WTC11 (cell line): ENCODE measurements around the gene ACBD6. TPM values are rescaled to one million over a fixed set of nuclear protein-coding genes. Genes with fewer than 3 reads are reported as not detected.

Experiments used
- ATAC-seq: fragments of 200-7000 bp; cut with Tn5 transposase; 2 replicates; pipeline ENCODE4 v1.10.0; 2021; ENCODE audit warnings: mild to moderate bottlenecking, moderate library complexity
- CTCF ChIA-PET: fragments of 300-600 bp; sonication (Branson Sonifier 250); formaldehyde crosslinking; loops from one replicate; lab custom pipeline; 2021; ENCODE audit warnings: antibody characterized with exemption; lab: Charles Lee
- POLR2A ChIA-PET: fragments of 350-600 bp; sonication (Branson Sonifier 250); formaldehyde crosslinking; loops from one replicate; lab custom pipeline; 2021; ENCODE audit warnings: antibody characterized with exemption; lab: Charles Lee
- DNase-seq: peaks from one replicate; pipeline ENCODE4 v3.0.0; 2021; ENCODE audit warnings: low spot score
- H3K27ac Mint-ChIP-seq: 2 replicates; pipeline ENCODE4 v1.8.0; 2021; ENCODE audit warnings: mixed read lengths
- H3K27me3 Mint-ChIP-seq: 2 replicates; pipeline ENCODE4 v1.8.0; 2021; ENCODE audit warnings: low read depth, mild to moderate bottlenecking, moderate library complexity, mixed read lengths
- H3K36me3 Mint-ChIP-seq: 2 replicates; pipeline ENCODE4 v1.8.0; 2021; ENCODE audit warnings: mixed read lengths
- H3K4me1 Mint-ChIP-seq: 2 replicates; pipeline ENCODE4 v1.8.0; 2022; ENCODE audit warnings: mixed read lengths
- H3K4me3 Mint-ChIP-seq: 2 replicates; pipeline ENCODE4 v1.8.0; 2021; ENCODE audit warnings: mild to moderate bottlenecking, moderate library complexity, mixed read lengths
- H3K9me3 Mint-ChIP-seq: 2 replicates; pipeline ENCODE4 v1.8.0; 2021; ENCODE audit warnings: mixed read lengths
- CBFB ChIP-seq: sonication (generic); formaldehyde crosslinking; IDR thresholded peaks from 2 replicates; pipeline ENCODE4 v1.8.1; 2022; ENCODE audit warnings: mild to moderate bottlenecking, low read depth, missing genetic modification reagents
- CREB1 ChIP-seq: sonication (generic); formaldehyde crosslinking; IDR thresholded peaks from 2 replicates; pipeline ENCODE4 v1.8.0; 2023; ENCODE audit warnings: mild to moderate bottlenecking, missing genetic modification reagents
- FOXP1 ChIP-seq: sonication (generic); formaldehyde crosslinking; IDR thresholded peaks from 2 replicates; pipeline ENCODE4 v1.8.0; 2022; ENCODE audit warnings: missing genetic modification reagents, mild to moderate bottlenecking, moderate library complexity, borderline replicate concordance
- GRHL2 ChIP-seq: fragments of 250-450 bp; sonication (Bioruptor Pico); IDR thresholded peaks from 2 replicates; pipeline ENCODE4 v1.8.0; 2022; ENCODE audit warnings: mild to moderate bottlenecking, moderate library complexity; ENCODE audit not compliant: insufficient replicate concordance, severe bottlenecking
- IRF2 ChIP-seq: sonication (generic); formaldehyde crosslinking; IDR thresholded peaks from 2 replicates; pipeline ENCODE4 v1.8.0; 2022; ENCODE audit warnings: low read depth, missing genetic modification reagents, borderline replicate concordance
- PRRX2 ChIP-seq: fragments of 250-450 bp; sonication (Bioruptor Pico); IDR thresholded peaks from 2 replicates; pipeline ENCODE4 v1.8.0; 2021; ENCODE audit warnings: mild to moderate bottlenecking
- SP1 ChIP-seq: sonication (generic); formaldehyde crosslinking; conservative IDR thresholded peaks from 2 replicates; pipeline ENCODE4 v1.8.1; 2022; ENCODE audit warnings: missing genetic modification reagents
- TEAD4 ChIP-seq: sonication (generic); formaldehyde crosslinking; IDR thresholded peaks from 2 replicates; pipeline ENCODE4 v1.8.0; 2022; ENCODE audit warnings: mild to moderate bottlenecking, missing genetic modification reagents
- TP53 ChIP-seq: sonication (generic); formaldehyde crosslinking; IDR thresholded peaks from 2 replicates; pipeline ENCODE4 v1.8.1; 2023; ENCODE audit warnings: mild to moderate bottlenecking, missing genetic modification reagents
- ZNF121 ChIP-seq: sonication (generic); formaldehyde crosslinking; IDR thresholded peaks from 2 replicates; pipeline ENCODE4 v1.8.0; 2023; ENCODE audit warnings: missing genetic modification reagents
- ZNF219 ChIP-seq: sonication (generic); formaldehyde crosslinking; IDR thresholded peaks from 2 replicates; pipeline ENCODE4 v1.8.0; 2023; ENCODE audit warnings: missing genetic modification reagents, mild to moderate bottlenecking, borderline replicate concordance
- ZNF396 ChIP-seq: fragments of 250-450 bp; sonication (Bioruptor Pico); IDR thresholded peaks from 2 replicates; pipeline ENCODE4 v1.8.0; 2021; ENCODE audit warnings: mild to moderate bottlenecking, moderate library complexity, borderline replicate concordance
- total RNA-seq: library from RNA; stranded (reverse); gene quantifications from 3 replicates; pipeline ENCODE4 v1.2.3, GENCODE V29; 2021
- TF ChIP-seq, protein P1 (sequence below): sonication (generic); formaldehyde crosslinking; IDR thresholded peaks from 2 replicates; pipeline ENCODE4 v1.8.1; 2023; ENCODE audit warnings: mild to moderate bottlenecking, moderate library complexity, missing genetic modification reagents
- TF ChIP-seq, protein P2 (sequence below): sonication (generic); formaldehyde crosslinking; IDR thresholded peaks from 2 replicates; pipeline ENCODE4 v1.8.1; 2022; ENCODE audit warnings: mild to moderate bottlenecking, missing genetic modification reagents, moderate library complexity, borderline replicate concordance
- TF ChIP-seq, protein P3 (sequence below): fragments of 250-450 bp; sonication (Bioruptor Pico); IDR thresholded peaks from 2 replicates; pipeline ENCODE4 v1.8.0; 2021; ENCODE audit warnings: mild to moderate bottlenecking
- TF ChIP-seq, protein P4 (sequence below): sonication (generic); formaldehyde crosslinking; conservative IDR thresholded peaks from 2 replicates; pipeline ENCODE4 v1.8.1; 2022; ENCODE audit warnings: mild to moderate bottlenecking, missing genetic modification reagents
- TF ChIP-seq, protein P5 (sequence below): sonication (generic); formaldehyde crosslinking; IDR thresholded peaks from 2 replicates; pipeline ENCODE4 v1.8.1; 2022; ENCODE audit warnings: mild to moderate bottlenecking, moderate library complexity, missing genetic modification reagents
- TF ChIP-seq, protein P6 (sequence below): sonication (generic); formaldehyde crosslinking; IDR thresholded peaks from 2 replicates; pipeline ENCODE4 v1.8.1; 2023; ENCODE audit warnings: mild to moderate bottlenecking, missing genetic modification reagents
- TF ChIP-seq, protein P7 (sequence below): sonication (generic); formaldehyde crosslinking; IDR thresholded peaks from 2 replicates; pipeline ENCODE4 v1.8.0; 2022; ENCODE audit warnings: missing genetic modification reagents

ACBD6 gene
- total RNA-seq, 1 experiment from 2014 or later: 53.5 TPM

DNA sequence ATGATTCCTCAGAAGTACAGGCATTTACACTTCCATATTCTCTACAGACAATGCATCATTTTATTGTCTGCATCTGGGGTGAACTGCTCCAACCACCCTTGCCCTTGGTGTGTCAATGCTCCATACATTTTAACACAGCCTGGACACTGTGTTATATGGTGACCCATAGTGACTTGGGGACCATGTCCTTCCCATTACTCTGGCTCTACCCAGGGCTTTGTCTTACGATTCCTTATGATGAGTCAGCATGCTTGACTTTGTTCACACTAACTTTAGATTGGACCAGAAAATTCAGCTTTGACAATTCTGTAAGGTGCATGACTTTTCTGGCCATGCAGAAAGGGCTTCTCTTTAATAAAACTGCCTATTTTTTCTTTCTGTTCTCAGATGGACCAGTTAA lies 49.6 kb upstream of the ACBD6 start (continued):
- TF ChIP-seq, protein P1, sequence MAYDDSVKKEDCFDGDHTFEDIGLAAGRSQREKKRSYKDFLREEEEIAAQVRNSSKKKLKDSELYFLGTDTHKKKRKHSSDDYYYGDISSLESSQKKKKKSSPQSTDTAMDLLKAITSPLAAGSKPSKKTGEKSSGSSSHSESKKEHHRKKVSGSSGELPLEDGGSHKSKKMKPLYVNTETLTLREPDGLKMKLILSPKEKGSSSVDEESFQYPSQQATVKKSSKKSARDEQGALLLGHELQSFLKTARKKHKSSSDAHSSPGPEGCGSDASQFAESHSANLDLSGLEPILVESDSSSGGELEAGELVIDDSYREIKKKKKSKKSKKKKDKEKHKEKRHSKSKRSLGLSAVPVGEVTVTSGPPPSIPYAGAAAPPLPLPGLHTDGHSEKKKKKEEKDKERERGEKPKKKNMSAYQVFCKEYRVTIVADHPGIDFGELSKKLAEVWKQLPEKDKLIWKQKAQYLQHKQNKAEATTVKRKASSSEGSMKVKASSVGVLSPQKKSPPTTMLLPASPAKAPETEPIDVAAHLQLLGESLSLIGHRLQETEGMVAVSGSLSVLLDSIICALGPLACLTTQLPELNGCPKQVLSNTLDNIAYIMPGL (CRISPR knock-in tag): no peak
- TF ChIP-seq, protein P2, sequence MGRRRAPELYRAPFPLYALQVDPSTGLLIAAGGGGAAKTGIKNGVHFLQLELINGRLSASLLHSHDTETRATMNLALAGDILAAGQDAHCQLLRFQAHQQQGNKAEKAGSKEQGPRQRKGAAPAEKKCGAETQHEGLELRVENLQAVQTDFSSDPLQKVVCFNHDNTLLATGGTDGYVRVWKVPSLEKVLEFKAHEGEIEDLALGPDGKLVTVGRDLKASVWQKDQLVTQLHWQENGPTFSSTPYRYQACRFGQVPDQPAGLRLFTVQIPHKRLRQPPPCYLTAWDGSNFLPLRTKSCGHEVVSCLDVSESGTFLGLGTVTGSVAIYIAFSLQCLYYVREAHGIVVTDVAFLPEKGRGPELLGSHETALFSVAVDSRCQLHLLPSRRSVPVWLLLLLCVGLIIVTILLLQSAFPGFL (CRISPR knock-in tag): no peak
- TF ChIP-seq TP53 (CRISPR knock-in tag): no peak
- TF ChIP-seq, protein P3, sequence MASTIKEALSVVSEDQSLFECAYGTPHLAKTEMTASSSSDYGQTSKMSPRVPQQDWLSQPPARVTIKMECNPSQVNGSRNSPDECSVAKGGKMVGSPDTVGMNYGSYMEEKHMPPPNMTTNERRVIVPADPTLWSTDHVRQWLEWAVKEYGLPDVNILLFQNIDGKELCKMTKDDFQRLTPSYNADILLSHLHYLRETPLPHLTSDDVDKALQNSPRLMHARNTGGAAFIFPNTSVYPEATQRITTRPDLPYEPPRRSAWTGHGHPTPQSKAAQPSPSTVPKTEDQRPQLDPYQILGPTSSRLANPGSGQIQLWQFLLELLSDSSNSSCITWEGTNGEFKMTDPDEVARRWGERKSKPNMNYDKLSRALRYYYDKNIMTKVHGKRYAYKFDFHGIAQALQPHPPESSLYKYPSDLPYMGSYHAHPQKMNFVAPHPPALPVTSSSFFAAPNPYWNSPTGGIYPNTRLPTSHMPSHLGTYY: no peak
- TF ChIP-seq PRRX2 (CRISPR knock-in tag): no peak
- TF ChIP-seq ZNF219 (CRISPR knock-in tag): no peak
- TF ChIP-seq, protein P4, sequence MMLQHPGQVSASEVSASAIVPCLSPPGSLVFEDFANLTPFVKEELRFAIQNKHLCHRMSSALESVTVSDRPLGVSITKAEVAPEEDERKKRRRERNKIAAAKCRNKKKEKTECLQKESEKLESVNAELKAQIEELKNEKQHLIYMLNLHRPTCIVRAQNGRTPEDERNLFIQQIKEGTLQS (CRISPR knock-in tag): no peak
- TF ChIP-seq FOXP1 (CRISPR knock-in tag): no peak
- TF ChIP-seq, protein P5, sequence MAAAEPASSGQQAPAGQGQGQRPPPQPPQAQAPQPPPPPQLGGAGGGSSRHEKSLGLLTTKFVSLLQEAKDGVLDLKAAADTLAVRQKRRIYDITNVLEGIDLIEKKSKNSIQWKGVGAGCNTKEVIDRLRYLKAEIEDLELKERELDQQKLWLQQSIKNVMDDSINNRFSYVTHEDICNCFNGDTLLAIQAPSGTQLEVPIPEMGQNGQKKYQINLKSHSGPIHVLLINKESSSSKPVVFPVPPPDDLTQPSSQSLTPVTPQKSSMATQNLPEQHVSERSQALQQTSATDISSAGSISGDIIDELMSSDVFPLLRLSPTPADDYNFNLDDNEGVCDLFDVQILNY (CRISPR knock-in tag): no peak
- TF ChIP-seq ZNF121 (CRISPR knock-in tag): no peak
- no peak for TF ChIP-seq GRHL2
- TF ChIP-seq, protein P6, sequence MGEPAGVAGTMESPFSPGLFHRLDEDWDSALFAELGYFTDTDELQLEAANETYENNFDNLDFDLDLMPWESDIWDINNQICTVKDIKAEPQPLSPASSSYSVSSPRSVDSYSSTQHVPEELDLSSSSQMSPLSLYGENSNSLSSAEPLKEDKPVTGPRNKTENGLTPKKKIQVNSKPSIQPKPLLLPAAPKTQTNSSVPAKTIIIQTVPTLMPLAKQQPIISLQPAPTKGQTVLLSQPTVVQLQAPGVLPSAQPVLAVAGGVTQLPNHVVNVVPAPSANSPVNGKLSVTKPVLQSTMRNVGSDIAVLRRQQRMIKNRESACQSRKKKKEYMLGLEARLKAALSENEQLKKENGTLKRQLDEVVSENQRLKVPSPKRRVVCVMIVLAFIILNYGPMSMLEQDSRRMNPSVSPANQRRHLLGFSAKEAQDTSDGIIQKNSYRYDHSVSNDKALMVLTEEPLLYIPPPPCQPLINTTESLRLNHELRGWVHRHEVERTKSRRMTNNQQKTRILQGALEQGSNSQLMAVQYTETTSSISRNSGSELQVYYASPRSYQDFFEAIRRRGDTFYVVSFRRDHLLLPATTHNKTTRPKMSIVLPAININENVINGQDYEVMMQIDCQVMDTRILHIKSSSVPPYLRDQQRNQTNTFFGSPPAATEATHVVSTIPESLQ (CRISPR knock-in tag): no peak
- TF ChIP-seq CREB1 (CRISPR knock-in tag): no peak
- TF ChIP-seq ZNF396 (CRISPR knock-in tag): no peak

DNA sequence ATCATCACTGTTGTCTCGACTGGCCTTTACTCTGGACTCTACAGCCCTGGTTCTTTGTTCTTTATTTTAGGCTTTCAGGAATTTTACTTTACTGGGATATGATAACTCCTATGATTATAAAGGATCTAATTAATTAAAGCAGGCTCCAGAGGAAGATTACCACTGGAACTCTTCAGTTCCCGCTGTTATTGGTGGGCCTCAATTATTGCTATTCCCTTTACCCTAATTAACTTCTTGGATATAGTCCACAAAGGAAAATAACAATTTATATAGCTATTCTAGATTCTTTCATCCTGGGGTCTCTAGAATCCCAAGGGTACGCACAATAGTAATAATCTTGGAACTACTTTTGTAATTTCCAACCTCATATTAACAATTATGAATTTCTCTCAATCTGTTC lies 47.9 kb upstream of the ACBD6 start:
- Mint-ChIP-seq H3K27me3 (no peaks in the 10 kb centered on the region), H3K9me3 (no peaks in the 10 kb centered on the region), H3K27ac (no peak overlapping the region), H3K36me3 (no peaks in the 10 kb centered on the region), H3K4me1 (0 out of 2 replicates have a peak, but pooled peaks cover 4% of the 10 kb centered on the region), H3K4me3 (no peak overlapping the region)
- no peak for DNase-seq
- ChIA-PET CTCF (interaction anchor here (0.5 to 0.9 kb wide), 3 partner anchors 13 to 140 kb away, joined by 3 to 4 read pairs (median 3); no protein-coding TSS in a partner anchor), POLR2A (no interaction called here)
- no peak for ATAC-seq
- no peak for TF ChIP-seq SP1
- TF ChIP-seq ZNF121 (CRISPR knock-in tag): no peak
- TF ChIP-seq IRF2: no peak
- TF ChIP-seq, protein P7, sequence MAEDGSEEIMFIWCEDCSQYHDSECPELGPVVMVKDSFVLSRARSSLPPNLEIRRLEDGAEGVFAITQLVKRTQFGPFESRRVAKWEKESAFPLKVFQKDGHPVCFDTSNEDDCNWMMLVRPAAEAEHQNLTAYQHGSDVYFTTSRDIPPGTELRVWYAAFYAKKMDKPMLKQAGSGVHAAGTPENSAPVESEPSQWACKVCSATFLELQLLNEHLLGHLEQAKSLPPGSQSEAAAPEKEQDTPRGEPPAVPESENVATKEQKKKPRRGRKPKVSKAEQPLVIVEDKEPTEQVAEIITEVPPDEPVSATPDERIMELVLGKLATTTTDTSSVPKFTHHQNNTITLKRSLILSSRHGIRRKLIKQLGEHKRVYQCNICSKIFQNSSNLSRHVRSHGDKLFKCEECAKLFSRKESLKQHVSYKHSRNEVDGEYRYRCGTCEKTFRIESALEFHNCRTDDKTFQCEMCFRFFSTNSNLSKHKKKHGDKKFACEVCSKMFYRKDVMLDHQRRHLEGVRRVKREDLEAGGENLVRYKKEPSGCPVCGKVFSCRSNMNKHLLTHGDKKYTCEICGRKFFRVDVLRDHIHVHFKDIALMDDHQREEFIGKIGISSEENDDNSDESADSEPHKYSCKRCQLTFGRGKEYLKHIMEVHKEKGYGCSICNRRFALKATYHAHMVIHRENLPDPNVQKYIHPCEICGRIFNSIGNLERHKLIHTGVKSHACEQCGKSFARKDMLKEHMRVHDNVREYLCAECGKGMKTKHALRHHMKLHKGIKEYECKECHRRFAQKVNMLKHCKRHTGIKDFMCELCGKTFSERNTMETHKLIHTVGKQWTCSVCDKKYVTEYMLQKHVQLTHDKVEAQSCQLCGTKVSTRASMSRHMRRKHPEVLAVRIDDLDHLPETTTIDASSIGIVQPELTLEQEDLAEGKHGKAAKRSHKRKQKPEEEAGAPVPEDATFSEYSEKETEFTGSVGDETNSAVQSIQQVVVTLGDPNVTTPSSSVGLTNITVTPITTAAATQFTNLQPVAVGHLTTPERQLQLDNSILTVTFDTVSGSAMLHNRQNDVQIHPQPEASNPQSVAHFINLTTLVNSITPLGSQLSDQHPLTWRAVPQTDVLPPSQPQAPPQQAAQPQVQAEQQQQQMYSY (CRISPR knock-in tag): no peak
- TF ChIP-seq ZNF396 (CRISPR knock-in tag): no peak
- no peak for TF ChIP-seq FOXP1 (CRISPR knock-in tag)
- TF ChIP-seq CBFB (CRISPR knock-in tag): no peak
- TF ChIP-seq, protein P3: no peak
- TF ChIP-seq, protein P1 (CRISPR knock-in tag): no peak
- no peak for TF ChIP-seq TEAD4
- TF ChIP-seq, protein P5 (CRISPR knock-in tag): no peak
- no peak for TF ChIP-seq GRHL2
